Trophoblast cell (in vitro differentiated cells and primary cell): Measurements from ENCODE around the gene KRTAP10-7.
"Not testable (repeated sequence)": the region's sequence is repeated elsewhere in the genome, so short reads cannot be mapped to it uniquely, and the experiment has no call there.

Experiments
- DNase-seq, 2 donors: peaks; one replicate each; pipeline ENCODE4 v3.0.0-alpha.2; 2016
- H2AFZ ChIP-seq: 2 replicates; pipeline ENCODE4 v1.6.1; 2013; ENCODE audit warnings: low read length, moderate library complexity, mild to moderate bottlenecking; ENCODE audit not compliant: insufficient read depth, poor library complexity
- H2AK5ac ChIP-seq: 2 replicates; pipeline ENCODE4 v1.6.1; 2013; ENCODE audit warnings: mild to moderate bottlenecking, low read length
- H2BK120ac ChIP-seq: 2 replicates; pipeline ENCODE4 v1.6.1; 2013; ENCODE audit warnings: low read length, mild to moderate bottlenecking, moderate library complexity; ENCODE audit not compliant: insufficient read depth, poor library complexity
- H2BK12ac ChIP-seq: 2 replicates; pipeline ENCODE4 v1.6.1; 2013; ENCODE audit warnings: mild to moderate bottlenecking, low read length, moderate library complexity
- H2BK5ac ChIP-seq: 2 replicates; pipeline ENCODE4 v1.6.1; 2013; ENCODE audit warnings: low read length, low read depth, moderate library complexity, mild to moderate bottlenecking; ENCODE audit not compliant: poor library complexity
- H3K14ac ChIP-seq: 2 replicates; pipeline ENCODE4 v1.6.1; 2013; ENCODE audit warnings: mild to moderate bottlenecking, low read length
- H3K18ac ChIP-seq: 2 replicates; pipeline ENCODE4 v1.6.1; 2013; ENCODE audit warnings: mild to moderate bottlenecking, low read length
- H3K23ac ChIP-seq: 2 replicates; pipeline ENCODE4 v1.6.1; 2013; ENCODE audit warnings: low read length
- H3K27ac ChIP-seq: 2 replicates; pipeline ENCODE4 v1.5.1; 2013; ENCODE audit warnings: low read depth, mild to moderate bottlenecking, inconsistent platforms, low read length, moderate library complexity
- H3K27me3 ChIP-seq: 2 replicates; pipeline ENCODE4 v1.6.1; 2013; ENCODE audit warnings: inconsistent platforms, mild to moderate bottlenecking, low read length, moderate library complexity; ENCODE audit not compliant: insufficient read depth
- H3K36me3 ChIP-seq, 2 experiments: 1 replicate in 1 of 2; 2 replicates in 1 of 2; pipeline ENCODE4 v1.6.1; 2013; ENCODE audit warnings: low read length in 2 of 2, mild to moderate bottlenecking in 2 of 2, moderate library complexity in 1 of 2; ENCODE audit not compliant: insufficient read depth in 2 of 2, control insufficient read depth in 1 of 2
- H3K4ac ChIP-seq: 2 replicates; pipeline ENCODE4 v1.6.1; 2013; ENCODE audit warnings: low read depth, mild to moderate bottlenecking, low read length, moderate library complexity
- H3K4me1 ChIP-seq, 2 experiments: 1 replicate in 1 of 2; 2 replicates in 1 of 2; pipeline ENCODE4 v1.6.1; 2013; ENCODE audit warnings: low read length in 2 of 2, mild to moderate bottlenecking in 2 of 2, moderate library complexity in 1 of 2; ENCODE audit not compliant: insufficient read depth in 2 of 2, control insufficient read depth in 1 of 2
- H3K4me2 ChIP-seq: 2 replicates; pipeline ENCODE4 v1.6.1; 2013; ENCODE audit warnings: inconsistent platforms, mild to moderate bottlenecking, low read length, moderate library complexity
- H3K4me3 ChIP-seq: 2 replicates; pipeline ENCODE4 v1.5.1; 2013; ENCODE audit warnings: mild to moderate bottlenecking, low read depth, low read length, inconsistent platforms
- H3K79me1 ChIP-seq: one replicate; pipeline ENCODE4 v1.6.1; 2013; ENCODE audit warnings: low read length
- H3K79me2 ChIP-seq: 2 replicates; pipeline ENCODE4 v1.6.1; 2013; ENCODE audit warnings: low read length, mild to moderate bottlenecking; ENCODE audit not compliant: control insufficient read depth, insufficient read depth, poor library complexity
- H3K9ac ChIP-seq: 2 replicates; pipeline ENCODE4 v1.6.1; 2013; ENCODE audit warnings: mild to moderate bottlenecking, low read length
- H3K9me3 ChIP-seq: 2 replicates; pipeline ENCODE4 v1.6.1; 2013; ENCODE audit warnings: low read depth, mild to moderate bottlenecking, control low read depth, inconsistent platforms, low read length; ENCODE audit not compliant: insufficient read depth
- H4K12ac ChIP-seq: 2 replicates; pipeline ENCODE4 v1.6.1; 2013; ENCODE audit warnings: low read depth, mild to moderate bottlenecking, low read length, moderate library complexity
- H4K8ac ChIP-seq: 2 replicates; pipeline ENCODE4 v1.6.1; 2013; ENCODE audit warnings: low read depth, mild to moderate bottlenecking, low read length, moderate library complexity
- H4K91ac ChIP-seq: one replicate; pipeline ENCODE4 v1.6.1; 2013; ENCODE audit warnings: low read depth, mild to moderate bottlenecking, low read length, moderate library complexity
- WGBS: extraction: QIAGEN DNeasy Blood & Tissue Kit; methylation state at CpG from one replicate; pipeline ENCODE4 v1.1.7; 2013; ENCODE audit warnings: missing lambda C conversion rate; ENCODE audit not compliant: insufficient read length, insufficient coverage; ENCODE audit errors: extremely low coverage; 5-methylcytosine and 5-hydroxymethylcytosine counted together

Gene KRTAP10-7

GRCh38 chr21:44599264-44600029, 950 bp upstream of the KRTAP10-7 start:
- Histone ChIP-seq H2BK12ac (no peak overlapping the region), H3K14ac (no peak overlapping the region), H3K79me2 (no peaks in the 10 kb centered on the region), H3K9me3 (peaks cover 7% of the 10 kb centered on the region), H2BK5ac (no peak overlapping the region), H2BK120ac (no peak overlapping the region), H3K27me3 (no peaks in the 10 kb centered on the region), H3K27ac (no peak overlapping the region), H4K12ac (no peak overlapping the region), H3K23ac (no peak overlapping the region), H3K4me3 (no peak overlapping the region), H3K79me1 (no peaks in the 10 kb centered on the region), H3K36me3 (no peaks in the 10 kb centered on the region), H2AFZ (no peak overlapping the region), H3K9ac (no peak overlapping the region), H3K4me1 (peaks cover 0 to 5% of the 10 kb centered on the region in 2 experiments), H4K91ac (peak overlapping the region; percentile 3), H4K8ac (no peak overlapping the region), H3K18ac (no peak overlapping the region), H3K4ac (no peak overlapping the region), H3K4me2 (no peak overlapping the region), H2AK5ac (no peak overlapping the region)
- no CpG with 5 or more reads among the region's 8 CpGs for WGBS
- DNase-seq = no peak

GRCh38 chr21:44601091-44601490, 694 bp downstream of the KRTAP10-7 start:
- not testable (repeated sequence) for H3K27me3 ChIP-seq

GRCh38 chr21:44601596-44602462, 1.4 kb downstream of the KRTAP10-7 start:
- no peak for DNase-seq
- Histone ChIP-seq H2AFZ (no peak overlapping the region), H3K79me1 (no peaks in the 10 kb centered on the region), H3K4me3 (no peak overlapping the region), H3K18ac (no peak overlapping the region), H2BK120ac (no peak overlapping the region), H2BK5ac (no peak overlapping the region), H2AK5ac (no peak overlapping the region), H4K12ac (no peak overlapping the region), H3K36me3 (no peaks in the 10 kb centered on the region), H4K91ac (no peak overlapping the region), H3K9me3 (peaks cover 7% of the 10 kb centered on the region), H3K4ac (no peak overlapping the region), H2BK12ac (no peak overlapping the region), H4K8ac (no peak overlapping the region), H3K23ac (no peak overlapping the region), H3K79me2 (no peaks in the 10 kb centered on the region), H3K4me1 (no peaks in the 10 kb centered on the region), H3K4me2 (no peak overlapping the region), H3K27ac (no peak overlapping the region), H3K14ac (no peak overlapping the region), H3K9ac (no peak overlapping the region), H3K27me3 (no peaks in the 10 kb centered on the region)
- no CpG with 5 or more reads among the region's 23 CpGs for WGBS

More at GRCh38 chr21:44601091-44601490, 694 bp downstream of the KRTAP10-7 start:
- H4K91ac ChIP-seq, H3K4ac ChIP-seq, H2BK120ac ChIP-seq, H3K4me3 ChIP-seq, H2AFZ ChIP-seq, H3K79me1 ChIP-seq, H3K14ac ChIP-seq, H3K4me2 ChIP-seq, H3K18ac ChIP-seq, H3K9me3 ChIP-seq, H2BK12ac ChIP-seq, H3K36me3 ChIP-seq, H3K27ac ChIP-seq, H3K79me2 ChIP-seq, DNase-seq, H3K9ac ChIP-seq, H3K23ac ChIP-seq, H3K4me1 ChIP-seq, H2BK5ac ChIP-seq, H4K8ac ChIP-seq, H4K12ac ChIP-seq, H2AK5ac ChIP-seq: not testable (repeated sequence)
- WGBS = no CpG with 5 or more reads among the region's 10 CpGs

- Histone ChIP-seq H3K9me3 (peaks cover 7% of the 10 kb centered on the region), H3K4me2 (no peak overlapping the region), H2BK120ac (no peak overlapping the region), H3K4ac (no peak overlapping the region), H3K9ac (no peak overlapping the region), H4K8ac (no peak overlapping the region), H3K23ac (no peak overlapping the region), H3K18ac (no peak overlapping the region), H3K27ac (no peak overlapping the region), H3K4me1 (no peaks in the 10 kb centered on the region), H3K14ac (no peak overlapping the region), H2BK12ac (no peak overlapping the region), H3K36me3 (no peaks in the 10 kb centered on the region), H2AFZ (no peak overlapping the region), H3K27me3 (no peaks in the 10 kb centered on the region), H4K12ac (no peak overlapping the region), H3K4me3 (no peak overlapping the region), H2BK5ac (no peak overlapping the region), H4K91ac (no peak overlapping the region), H3K79me1 (no peaks in the 10 kb centered on the region), H2AK5ac (no peak overlapping the region), H3K79me2 (no peaks in the 10 kb centered on the region)
- no CpG with 5 or more reads among the region's 21 CpGs for WGBS
- no peak for DNase-seq
Measured at GRCh38 chr21:44602463-44602850, 2.1 kb downstream of the KRTAP10-7 start.
